Measurements from ENCODE around the gene POC1A. TPM values are rescaled to one million over a fixed set of nuclear protein-coding genes. Genes with fewer than 3 reads are reported as not detected.

Gene POC1A
- polyA plus RNA-seq, 1 donor (not counting 4 experiments of a cell fraction or from before 2014, with no cell fraction given): 11.5 TPM

- H3K9me1 ChIP-seq (ENCODE audit: control insufficient read depth, extremely low read depth, insufficient read depth, low read length): no peaks in the 10 kb centered on the region
- H3K4me1 ChIP-seq (ENCODE audit: control insufficient read depth, extremely low read depth, insufficient read depth, low read length): no peaks in the 10 kb centered on the region
- H3K27ac ChIP-seq (ENCODE audit: control insufficient read depth, insufficient read depth, low read length): no peak overlapping the region
- H3K36me3 ChIP-seq (ENCODE audit: control insufficient read depth in 2 of 2, extremely low read depth in 1 of 2, insufficient read depth in 2 of 2, low read length in 2 of 2): no peaks in the 10 kb centered on the region
- no peaks in the 10 kb centered on the region for H3K27me3 ChIP-seq (ENCODE audit: control insufficient read depth, extremely low read depth, insufficient read depth, low read length)
- dilution Hi-C loops (cut with MboI; ENCODE audit: extremely low pct_ligation_motif_present, low sequenced_read_pairs): no loop called here
- DNase-seq (ENCODE audit: low read depth, low spot score) (no peak), FAIRE-seq (no peak)
- no peak overlapping the region for H3K4me2 ChIP-seq (ENCODE audit: control insufficient read depth, extremely low read depth, insufficient read depth, low read depth, low read length)
- no peaks in the 10 kb centered on the region for H3K9me3 ChIP-seq (ENCODE audit: control insufficient read depth, low read depth, low read length)
- no peak overlapping the region for H3K9ac ChIP-seq (ENCODE audit: control insufficient read depth, extremely low read depth, insufficient read depth, low read length)
- no peak overlapping the region for H3K4me3 ChIP-seq (ENCODE audit: control insufficient read depth in 2 of 3, extremely low read depth in 1 of 3, insufficient read depth in 2 of 3, low read depth in 1 of 3, low read length in 3 of 3)
- H4K20me1 ChIP-seq (ENCODE audit: control insufficient read depth, extremely low read depth, insufficient read depth, low read length): no peaks in the 10 kb centered on the region
- no peak for TF ChIP-seq EZH2 (IDR thresholded peaks at IDR 0.05; ENCODE audit: low read length)
- TF ChIP-seq CTCF (optimal IDR thresholded peaks at IDR 0.05 in 1 of 3, IDR thresholded peaks at IDR 0.05 in 1 of 3, conservative IDR thresholded peaks at IDR 0.05 in 1 of 3; ENCODE audit: extremely low read depth in 1 of 3, insufficient read depth in 2 of 3, low read length in 3 of 3): no peak
- no peaks in the 10 kb centered on the region for H3K79me2 ChIP-seq (ENCODE audit: control insufficient read depth, insufficient read depth, low read length)
- no peak overlapping the region for H2AFZ ChIP-seq (ENCODE audit: control insufficient read depth, low read length)
Measured at GRCh38 chr3:52083556-52084087, 70.6 kb downstream of the POC1A start.

GRCh38 chr3:52082951-52083350 lies 71.3 kb downstream of the POC1A start:
- Histone ChIP-seq H3K4me3 (ENCODE audit: control insufficient read depth in 2 of 3, extremely low read depth in 1 of 3, insufficient read depth in 2 of 3, low read depth in 1 of 3, low read length in 3 of 3) (no peak overlapping the region), H3K4me1 (ENCODE audit: control insufficient read depth, extremely low read depth, insufficient read depth, low read length) (no peaks in the 10 kb centered on the region), H3K9me1 (ENCODE audit: control insufficient read depth, extremely low read depth, insufficient read depth, low read length) (no peaks in the 10 kb centered on the region), H2AFZ (ENCODE audit: control insufficient read depth, low read length) (no peak overlapping the region), H3K79me2 (ENCODE audit: control insufficient read depth, insufficient read depth, low read length) (no peaks in the 10 kb centered on the region), H3K9ac (ENCODE audit: control insufficient read depth, extremely low read depth, insufficient read depth, low read length) (no peak overlapping the region), H3K27ac (ENCODE audit: control insufficient read depth, insufficient read depth, low read length) (no peak overlapping the region), H3K9me3 (ENCODE audit: control insufficient read depth, low read depth, low read length) (no peaks in the 10 kb centered on the region), H4K20me1 (ENCODE audit: control insufficient read depth, extremely low read depth, insufficient read depth, low read length) (no peaks in the 10 kb centered on the region), H3K4me2 (ENCODE audit: control insufficient read depth, extremely low read depth, insufficient read depth, low read depth, low read length) (no peak overlapping the region), H3K27me3 (ENCODE audit: control insufficient read depth, extremely low read depth, insufficient read depth, low read length) (no peaks in the 10 kb centered on the region), H3K36me3 (ENCODE audit: control insufficient read depth in 2 of 2, extremely low read depth in 1 of 2, insufficient read depth in 2 of 2, low read length in 2 of 2) (no peaks in the 10 kb centered on the region)
- DNase-seq (ENCODE audit: low read depth, low spot score): no peak
- FAIRE-seq: no peak
- TF ChIP-seq EZH2 (IDR thresholded peaks at IDR 0.05; ENCODE audit: low read length) (no peak), CTCF (optimal IDR thresholded peaks at IDR 0.05 in 1 of 3, IDR thresholded peaks at IDR 0.05 in 1 of 3, conservative IDR thresholded peaks at IDR 0.05 in 1 of 3; ENCODE audit: extremely low read depth in 1 of 3, insufficient read depth in 2 of 3, low read length in 3 of 3) (no peak)
- dilution Hi-C loops (cut with MboI; ENCODE audit: extremely low pct_ligation_motif_present, low sequenced_read_pairs): no loop called here

Measured in keratinocyte (primary cell).